ENCODE results near the gene SELENOH.
A peak's percentile ranks its signal among the peaks of the same experiment; 100 is the strongest.

DNA sequence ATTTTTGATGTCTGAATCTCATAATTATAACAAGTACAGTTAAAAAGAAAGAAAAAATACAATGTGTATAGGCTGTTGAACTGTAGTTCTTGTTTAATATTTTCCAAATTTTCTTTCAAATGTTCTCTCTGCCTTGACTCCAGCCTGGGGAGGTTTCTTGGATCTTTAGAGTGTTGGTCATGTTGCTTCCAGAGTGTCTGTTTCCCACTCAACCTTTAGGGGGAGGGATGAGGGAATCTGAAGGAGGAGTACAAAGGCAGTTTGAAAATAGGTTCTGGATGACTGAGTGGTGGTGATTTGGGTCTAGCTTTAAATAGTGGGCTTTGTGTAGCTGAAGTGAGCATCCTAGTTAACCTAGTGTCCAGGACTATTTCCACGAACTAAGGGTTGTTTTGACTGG lies 22.3 kb downstream of the SELENOH start:
- TF ChIP-seq, protein P1, sequence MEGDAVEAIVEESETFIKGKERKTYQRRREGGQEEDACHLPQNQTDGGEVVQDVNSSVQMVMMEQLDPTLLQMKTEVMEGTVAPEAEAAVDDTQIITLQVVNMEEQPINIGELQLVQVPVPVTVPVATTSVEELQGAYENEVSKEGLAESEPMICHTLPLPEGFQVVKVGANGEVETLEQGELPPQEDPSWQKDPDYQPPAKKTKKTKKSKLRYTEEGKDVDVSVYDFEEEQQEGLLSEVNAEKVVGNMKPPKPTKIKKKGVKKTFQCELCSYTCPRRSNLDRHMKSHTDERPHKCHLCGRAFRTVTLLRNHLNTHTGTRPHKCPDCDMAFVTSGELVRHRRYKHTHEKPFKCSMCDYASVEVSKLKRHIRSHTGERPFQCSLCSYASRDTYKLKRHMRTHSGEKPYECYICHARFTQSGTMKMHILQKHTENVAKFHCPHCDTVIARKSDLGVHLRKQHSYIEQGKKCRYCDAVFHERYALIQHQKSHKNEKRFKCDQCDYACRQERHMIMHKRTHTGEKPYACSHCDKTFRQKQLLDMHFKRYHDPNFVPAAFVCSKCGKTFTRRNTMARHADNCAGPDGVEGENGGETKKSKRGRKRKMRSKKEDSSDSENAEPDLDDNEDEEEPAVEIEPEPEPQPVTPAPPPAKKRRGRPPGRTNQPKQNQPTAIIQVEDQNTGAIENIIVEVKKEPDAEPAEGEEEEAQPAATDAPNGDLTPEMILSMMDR (IDR thresholded peaks at IDR 0.05; ENCODE audit: insufficient read depth, low read depth, low read length): peak; percentile 21
- TF ChIP-seq EZH2 (IDR thresholded peaks at IDR 0.05; ENCODE audit: insufficient read depth, low read length): no peak
